PC-3 (cell line): Measurements from ENCODE around the gene PDE9A.

Experiments used
- CTCF ChIP-seq: fragments of 300-600 bp; sonication (generic); conservative IDR thresholded peaks from 2 replicates; pipeline ENCODE4 v1.5.1; 2017; ENCODE audit warnings: antibody characterized with exemption, low read depth, mild to moderate bottlenecking, low read length
- EZH2 ChIP-seq: fragments of 300-600 bp; sonication (generic); IDR thresholded peaks from one replicate; pipeline ENCODE4 v1.6.1; 2017; ENCODE audit warnings: antibody characterized with exemption, mild to moderate bottlenecking, low read length; ENCODE audit not compliant: unreplicated experiment
- EZH2phosphoT487 ChIP-seq: fragments of 300-600 bp; sonication (generic); IDR thresholded peaks from 2 replicates; pipeline ENCODE4 v1.6.1; 2018; ENCODE audit warnings: mild to moderate bottlenecking, antibody characterized with exemption, low read length, borderline replicate concordance

DNA sequence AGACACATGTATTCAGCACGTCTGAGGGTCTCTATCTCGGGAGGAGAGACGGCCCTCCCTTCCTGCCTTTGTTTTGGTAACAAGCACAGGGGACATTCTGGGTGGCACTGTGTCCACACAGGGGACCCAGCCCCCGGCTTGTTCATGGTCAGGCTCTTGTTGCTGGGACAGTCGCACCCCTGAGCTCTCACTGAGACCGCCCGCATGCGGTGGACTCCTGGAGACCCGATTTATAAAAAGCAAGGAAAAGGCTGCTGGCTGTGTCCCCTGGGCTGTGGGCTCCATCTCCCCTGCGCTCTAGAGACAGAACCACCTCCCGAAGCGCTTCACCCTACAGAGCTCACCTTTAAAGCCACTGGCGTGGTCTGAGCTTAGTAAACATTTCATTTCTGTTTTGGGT is 122.5 kb downstream of the PDE9A start:
- TF ChIP-seq CTCF (no peak), EZH2 (no peak), EZH2phosphoT487 (no peak)
